Naive thymus-derived CD4-positive, alpha-beta T cell (primary cell): ENCODE measurements around the gene KLC4. TPM values are rescaled to one million over a fixed set of nuclear protein-coding genes. Genes with fewer than 3 reads are reported as not detected.

Source experiments
- ATAC-seq: fragments of 150-1000 bp; cut with Tn5 transposase; 2 replicates; pipeline ENCODE4 v1.10.0; 2021; ENCODE audit warnings: mild to moderate bottlenecking, moderate library complexity
- CTCF ChIA-PET: fragments of 350-600 bp; sonication (Branson Sonifier 250); formaldehyde crosslinking; loops from one replicate; lab custom pipeline; 2021; ENCODE audit warnings: antibody characterized with exemption; lab: Charles Lee
- POLR2A ChIA-PET: fragments of 350-600 bp; sonication (Branson Sonifier 250); formaldehyde crosslinking; loops from one replicate; lab custom pipeline; 2021; ENCODE audit warnings: antibody characterized with exemption, inconsistent platforms; lab: Charles Lee
- DNase-seq, 9 donors: peaks; one replicate each; pipeline versions ENCODE4 v3.0.0 to v3.0.0-alpha.2; 2020 to 2022; ENCODE audit warnings: mixed read lengths in 1 of 9
- H3K27ac ChIP-seq: one replicate; pipeline ENCODE4 v1.7.0; 2013; ENCODE audit warnings: mild to moderate bottlenecking, low read depth, low read length, moderate library complexity
- H3K27me3 ChIP-seq, 2 donors: one replicate each; pipeline ENCODE4 v1.7.0; 2013; ENCODE audit warnings: low read length in 2 of 2, mild to moderate bottlenecking in 2 of 2, moderate library complexity in 2 of 2; ENCODE audit not compliant: control insufficient read depth in 2 of 2, insufficient read depth in 2 of 2
- H3K36me3 ChIP-seq, 3 experiments: 1 replicate in 2 of 3; 2 replicates in 1 of 3; pipeline ENCODE4 v1.7.0; 2013; ENCODE audit warnings: low read length in 3 of 3, mild to moderate bottlenecking in 3 of 3, moderate library complexity in 1 of 3; ENCODE audit not compliant: insufficient read depth in 3 of 3, control insufficient read depth in 2 of 3
- H3K4me1 ChIP-seq, 2 donors: one replicate each; pipeline ENCODE4 v1.7.0; 2013; ENCODE audit warnings: low read length in 2 of 2, mild to moderate bottlenecking in 2 of 2, moderate library complexity in 1 of 2; ENCODE audit not compliant: control insufficient read depth in 2 of 2, insufficient read depth in 2 of 2
- H3K4me3 ChIP-seq: 2 replicates; pipeline ENCODE4 v1.7.0; 2013; ENCODE audit warnings: mild to moderate bottlenecking, low read length
- H3K9me3 ChIP-seq, 3 experiments: 1 replicate in 2 of 3; 2 replicates in 1 of 3; pipeline ENCODE4 v1.7.0; 2013; ENCODE audit warnings: low read length in 3 of 3; ENCODE audit not compliant: control insufficient read depth in 2 of 3
- H3K27ac Mint-ChIP-seq, 9 donors: one replicate each; pipeline ENCODE4 v1.8.0; 2020 to 2022; ENCODE audit warnings: mixed read lengths in 9 of 9, mild to moderate bottlenecking in 8 of 9, moderate library complexity in 5 of 9, inconsistent platforms in 2 of 9
- H3K27me3 Mint-ChIP-seq, 5 donors: one replicate each; pipeline ENCODE4 v1.8.0; 2021 to 2022; ENCODE audit warnings: mixed read lengths in 5 of 5, mild to moderate bottlenecking in 1 of 5
- H3K36me3 Mint-ChIP-seq, 5 donors: one replicate each; pipeline ENCODE4 v1.8.0; 2020 to 2022; ENCODE audit warnings: mixed read lengths in 5 of 5, mild to moderate bottlenecking in 3 of 5, inconsistent platforms in 1 of 5
- H3K4me1 Mint-ChIP-seq, 7 donors: one replicate each; pipeline ENCODE4 v1.8.0; 2020 to 2022; ENCODE audit warnings: mixed read lengths in 7 of 7, mild to moderate bottlenecking in 3 of 7, inconsistent platforms in 1 of 7
- H3K4me3 Mint-ChIP-seq, 10 donors: one replicate each; pipeline ENCODE4 v1.8.0; 2020 to 2022; ENCODE audit warnings: mild to moderate bottlenecking in 10 of 10, mixed read lengths in 10 of 10, moderate library complexity in 6 of 10, inconsistent platforms in 2 of 10
- H3K9me3 Mint-ChIP-seq, 11 donors: one replicate each; pipeline ENCODE4 v1.8.0; 2020 to 2022; ENCODE audit warnings: mixed read lengths in 11 of 11, mild to moderate bottlenecking in 4 of 11, inconsistent platforms in 1 of 11, moderate library complexity in 1 of 11
- intact Hi-C, 2 donors: fragments of 100-400 bp; cut with micrococcal nuclease; formaldehyde crosslinking; loops; one replicate each; pipeline ENCODE4 v1.15.1; 2023
- polyA plus RNA-seq, 2 donors: library from polyadenylated mRNA; unstranded; fragments of 300-500 nt; fragmentation: Illumina TruSeq; gene quantifications; one replicate each; pipeline ENCODE4 v1.2.3, GENCODE V29; 2021
- total RNA-seq, 6 experiments: library from RNA in 5 of 6; stranded (reverse) in 5 of 6; gene quantifications; 1 replicate in 5 of 6; 2 replicates in 1 of 6; pipeline ENCODE4 v1.2.3 and lab custom pipeline; 2021 to 2026

Gene KLC4
- total and polyA plus RNA-seq, 7 experiments from 2014 or later: 11.6 to 56.9 (median 41.1) TPM

DNA sequence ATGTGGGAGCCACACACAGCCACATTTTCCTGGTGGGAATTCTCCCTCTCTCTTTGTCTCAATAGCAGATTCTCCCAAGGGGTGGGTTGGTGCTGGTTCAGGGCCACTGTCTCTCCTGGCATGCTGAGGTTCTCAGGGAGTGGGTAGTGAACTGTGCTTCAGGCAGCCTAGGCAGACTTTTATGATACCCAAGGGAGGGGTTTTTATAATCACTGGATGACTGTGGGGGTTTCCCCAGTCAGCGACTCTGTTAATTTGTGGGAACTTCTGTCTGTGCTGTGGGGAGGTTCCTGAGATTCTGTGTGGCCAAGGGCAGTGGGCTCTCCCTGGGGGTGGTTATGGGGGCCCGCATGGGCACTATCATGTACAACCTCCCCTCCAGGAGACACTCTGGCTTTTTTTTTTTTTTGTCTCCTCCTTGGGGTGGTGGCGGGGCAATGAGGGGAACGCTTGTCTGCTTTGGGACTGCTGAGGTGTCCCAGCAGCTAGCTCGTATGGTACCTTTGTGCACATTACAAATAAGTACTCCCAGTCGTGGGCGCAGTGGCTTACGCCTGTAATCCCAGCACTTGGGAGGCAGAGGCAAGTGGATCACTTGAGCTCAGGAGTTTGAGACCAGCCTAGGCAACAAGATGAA, 26.7 kb downstream of the KLC4 start:
- DNase-seq (no peak), ATAC-seq (peak; percentile 14)
- ChIA-PET POLR2A (no interaction called here), CTCF (no interaction called here)
- no peak overlapping the region for H3K4me3 ChIP-seq
- H3K27me3 ChIP-seq: no peaks in the 10 kb centered on the region
- Mint-ChIP-seq H3K4me1 (no peaks in the 10 kb centered on the region), H3K36me3 (no peaks in the 10 kb centered on the region), H3K4me3 (no peak overlapping the region), H3K9me3 (no peaks in the 10 kb centered on the region), H3K27me3 (peaks cover 0 to 12% (median 0%) of the 10 kb centered on the region in 5 donors), H3K27ac (no peak overlapping the region)
- H3K27ac ChIP-seq: no peak overlapping the region
- no peaks in the 10 kb centered on the region for H3K4me1 ChIP-seq
- H3K9me3 ChIP-seq: no peaks in the 10 kb centered on the region
- intact Hi-C loops: no loop called here
- no peaks in the 10 kb centered on the region for H3K36me3 ChIP-seq

DNA sequence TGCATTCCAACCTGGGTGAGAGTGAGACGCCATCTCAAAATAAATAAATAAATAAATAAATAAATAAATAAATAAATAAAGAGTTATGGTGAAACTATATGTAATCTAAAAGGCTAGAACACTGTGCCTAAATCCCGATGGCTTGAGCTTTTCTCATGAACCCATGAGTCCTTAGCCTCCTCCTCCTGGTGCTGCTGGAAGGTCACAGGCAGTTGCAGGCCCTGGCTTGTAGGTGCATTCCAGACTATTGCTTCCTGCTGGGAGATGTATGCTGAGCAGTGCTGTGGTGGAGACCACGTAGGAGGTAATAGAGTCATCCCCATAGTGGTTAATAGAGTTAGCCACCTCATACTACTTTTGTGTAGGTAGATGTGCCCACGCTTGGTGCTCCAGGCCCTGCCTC, 29.2 kb downstream of the KLC4 start:
- Mint-ChIP-seq H3K9me3 (no peaks in the 10 kb centered on the region), H3K4me1 (peaks cover 0 to 11% (median under 1%) of the 10 kb centered on the region in 7 donors), H3K27ac (no peak overlapping the region), H3K27me3 (peaks cover 0 to 3% (median 0%) of the 10 kb centered on the region in 5 donors), H3K4me3 (no peak overlapping the region), H3K36me3 (no peaks in the 10 kb centered on the region)
- H3K36me3 ChIP-seq: no peaks in the 10 kb centered on the region
- no peak overlapping the region for H3K4me3 ChIP-seq
- no peaks in the 10 kb centered on the region for H3K4me1 ChIP-seq
- CTCF ChIA-PET: no interaction called here
- POLR2A ChIA-PET: no interaction called here
- no peaks in the 10 kb centered on the region for H3K9me3 ChIP-seq
- ATAC-seq (no peak), DNase-seq (no peak)
- no peaks in the 10 kb centered on the region for H3K27me3 ChIP-seq
- intact Hi-C loops: no loop called here
- H3K27ac ChIP-seq: no peak overlapping the region

DNA sequence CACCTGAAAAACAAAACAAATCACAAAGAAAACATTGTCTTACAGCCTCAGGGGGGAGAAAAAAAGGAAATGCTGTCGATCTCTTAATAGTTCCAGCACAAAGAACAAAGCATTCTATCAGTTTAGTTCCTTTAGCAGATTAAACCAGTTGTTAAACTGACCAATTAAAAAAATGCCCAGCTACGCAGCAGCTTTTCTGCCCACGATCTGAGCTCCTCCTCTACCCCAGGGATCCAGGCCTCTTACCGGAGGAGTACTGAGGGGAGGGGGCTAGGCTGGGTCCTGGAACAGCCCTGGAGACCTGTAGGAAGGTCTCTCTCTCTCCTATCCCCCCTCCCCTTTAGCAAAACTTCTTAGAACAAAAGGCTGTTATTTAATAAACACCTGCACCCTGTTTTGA, 30.0 kb downstream of the KLC4 start:
- Mint-ChIP-seq H3K36me3 (no peaks in the 10 kb centered on the region), H3K27ac (no peak overlapping the region), H3K4me1 (peaks cover 0 to 17% (median 5%) of the 10 kb centered on the region in 7 donors), H3K4me3 (no peak overlapping the region), H3K9me3 (no peaks in the 10 kb centered on the region), H3K27me3 (peaks cover 0 to 2% (median 0%) of the 10 kb centered on the region in 5 donors)
- ATAC-seq (no peak), DNase-seq (no peak)
- intact Hi-C loops: no loop called here
- no peak overlapping the region for H3K27ac ChIP-seq
- no peaks in the 10 kb centered on the region for H3K4me1 ChIP-seq
- ChIA-PET POLR2A (no interaction called here), CTCF (no interaction called here)
- H3K4me3 ChIP-seq: no peak overlapping the region
- no peaks in the 10 kb centered on the region for H3K9me3 ChIP-seq
- no peaks in the 10 kb centered on the region for H3K27me3 ChIP-seq
- no peaks in the 10 kb centered on the region for H3K36me3 ChIP-seq

DNA sequence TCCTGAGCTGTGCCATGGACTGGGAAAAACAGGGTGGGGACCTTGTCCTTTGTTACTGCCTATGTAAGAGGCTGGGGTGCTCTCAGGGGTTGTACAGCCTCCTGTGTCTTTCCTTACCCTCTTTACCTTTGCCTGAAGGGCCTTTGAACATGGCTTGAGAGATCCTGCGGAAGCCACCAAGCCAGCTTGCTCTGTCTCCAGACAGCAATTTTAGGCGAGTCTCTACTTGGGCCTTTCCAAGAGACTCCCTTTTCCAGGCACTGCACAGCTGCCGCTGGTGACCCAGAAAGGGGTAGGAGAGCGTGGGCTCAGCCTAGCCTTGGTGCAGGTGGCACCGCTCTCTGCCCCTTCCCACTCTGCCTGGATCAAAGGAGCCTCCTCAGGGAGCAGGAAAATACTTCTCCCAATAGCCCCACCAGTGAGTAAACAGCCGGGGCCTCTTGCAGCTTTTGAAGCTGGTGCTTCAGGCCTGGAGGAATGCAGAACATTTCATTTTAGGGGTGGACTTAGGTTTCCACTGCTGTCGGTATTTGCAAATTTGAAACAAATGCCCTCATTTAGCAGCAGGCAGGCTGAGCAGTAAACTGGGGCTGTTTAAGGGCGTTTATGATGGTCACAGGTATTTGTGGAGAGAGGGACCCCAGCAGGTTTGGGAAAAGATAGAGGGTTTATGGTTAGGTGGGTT, 30.6 kb downstream of the KLC4 start:
- Mint-ChIP-seq H3K27ac (peak overlapping the region in 1 of 9 donors; percentile 22), H3K4me3 (no peak overlapping the region), H3K4me1 (peaks cover 0 to 17% (median 5%) of the 10 kb centered on the region in 7 donors), H3K9me3 (no peaks in the 10 kb centered on the region), H3K27me3 (peaks cover 0 to 2% (median 0%) of the 10 kb centered on the region in 5 donors), H3K36me3 (no peaks in the 10 kb centered on the region)
- H3K36me3 ChIP-seq: no peaks in the 10 kb centered on the region
- ATAC-seq: no peak
- H3K4me1 ChIP-seq: no peaks in the 10 kb centered on the region
- H3K27me3 ChIP-seq: no peaks in the 10 kb centered on the region
- H3K9me3 ChIP-seq: no peaks in the 10 kb centered on the region
- no peak for DNase-seq
- CTCF ChIA-PET: no interaction called here
- intact Hi-C loops: no loop called here
- no peak overlapping the region for H3K27ac ChIP-seq
- no peak overlapping the region for H3K4me3 ChIP-seq
- POLR2A ChIA-PET: interaction anchor here (0.6 kb wide), 1 partner anchor 12 kb away, joined by 3 read pairs; no protein-coding TSS in a partner anchor

DNA sequence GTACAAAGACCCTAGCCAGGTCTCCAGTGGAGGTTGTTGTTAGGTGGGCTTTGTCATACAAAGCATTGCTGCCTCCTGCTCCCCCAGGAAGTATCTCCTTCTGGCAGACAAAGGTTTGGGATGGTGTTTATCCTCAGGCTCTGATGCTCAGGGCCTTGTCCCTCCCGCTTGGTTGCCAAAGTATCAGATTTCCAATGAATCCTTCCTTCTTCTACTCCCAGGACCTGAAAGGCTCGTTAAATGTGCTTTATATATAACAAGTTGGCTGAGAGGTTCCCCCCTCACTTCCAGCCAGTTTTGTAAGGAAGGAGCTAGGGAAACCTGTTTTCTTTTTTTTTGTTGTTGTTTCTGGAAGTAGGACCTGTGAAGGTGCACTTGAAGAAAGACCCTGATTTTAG, 31.1 kb downstream of the KLC4 start:
- ChIA-PET POLR2A (interaction anchor here (0.6 kb wide), 1 partner anchor 13 kb away, joined by 3 read pairs; no protein-coding TSS in a partner anchor), CTCF (no interaction called here)
- H3K9me3 Mint-ChIP-seq: no peaks in the 10 kb centered on the region

DNA sequence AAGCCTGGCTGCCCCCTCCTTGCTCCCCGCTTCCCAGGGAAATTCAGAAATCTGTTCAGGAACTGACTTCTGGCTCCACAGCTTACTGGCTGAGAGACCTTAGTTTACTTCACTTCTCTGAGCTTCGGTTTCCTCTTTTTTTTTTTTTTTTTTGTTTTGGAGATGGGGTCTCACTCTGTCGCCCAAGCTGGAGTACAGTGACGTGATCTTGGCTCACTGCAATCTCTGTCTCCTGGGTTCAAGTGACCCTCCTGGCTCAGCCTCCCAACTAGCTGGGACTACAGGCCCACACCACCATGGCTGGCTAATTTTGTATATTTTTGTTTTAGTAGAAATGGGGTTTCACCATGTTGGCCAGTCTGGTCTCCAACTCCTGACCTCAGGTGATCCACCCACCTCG, 31.6 kb downstream of the KLC4 start:
- no peak for DNase-seq
- H3K27ac Mint-ChIP-seq: no peak overlapping the region
- H3K27ac ChIP-seq: no peak overlapping the region
- H3K27me3 ChIP-seq: no peaks in the 10 kb centered on the region
- no peak for ATAC-seq
- intact Hi-C loops: no loop called here
- no peaks in the 10 kb centered on the region for H3K4me1 ChIP-seq
- H3K27me3 Mint-ChIP-seq: peaks cover 0 to 2% (median 0%) of the 10 kb centered on the region in 5 donors
- H3K9me3 Mint-ChIP-seq: no peaks in the 10 kb centered on the region
- H3K4me3 ChIP-seq: no peak overlapping the region
- ChIA-PET CTCF (no interaction called here), POLR2A (interaction anchor here (1.0 kb wide), 1 partner anchor 73 kb away, joined by 3 read pairs; no protein-coding TSS in a partner anchor)
- H3K4me3 Mint-ChIP-seq: no peak overlapping the region
- H3K36me3 Mint-ChIP-seq: no peaks in the 10 kb centered on the region
- H3K9me3 ChIP-seq: no peaks in the 10 kb centered on the region
- peaks cover 0 to 23% (median 5%) of the 10 kb centered on the region in 7 donors for H3K4me1 Mint-ChIP-seq
- H3K36me3 ChIP-seq: no peaks in the 10 kb centered on the region

More for the DNA sequence above, 31.1 kb downstream of the KLC4 start:
- peaks cover 0 to 19% (median 5%) of the 10 kb centered on the region in 7 donors for H3K4me1 Mint-ChIP-seq
- peaks cover 0 to 2% (median 0%) of the 10 kb centered on the region in 5 donors for H3K27me3 Mint-ChIP-seq
- DNase-seq: no peak
- H3K4me3 Mint-ChIP-seq: no peak overlapping the region
- Histone ChIP-seq H3K27ac (no peak overlapping the region), H3K36me3 (no peaks in the 10 kb centered on the region), H3K4me1 (no peaks in the 10 kb centered on the region), H3K27me3 (no peaks in the 10 kb centered on the region), H3K4me3 (no peak overlapping the region), H3K9me3 (no peaks in the 10 kb centered on the region)
- H3K36me3 Mint-ChIP-seq: no peaks in the 10 kb centered on the region
- H3K27ac Mint-ChIP-seq: no peak overlapping the region
- intact Hi-C loops: no loop called here
- ATAC-seq: no peak
